ENCODE results near the gene ADAMTS8.

DNA sequence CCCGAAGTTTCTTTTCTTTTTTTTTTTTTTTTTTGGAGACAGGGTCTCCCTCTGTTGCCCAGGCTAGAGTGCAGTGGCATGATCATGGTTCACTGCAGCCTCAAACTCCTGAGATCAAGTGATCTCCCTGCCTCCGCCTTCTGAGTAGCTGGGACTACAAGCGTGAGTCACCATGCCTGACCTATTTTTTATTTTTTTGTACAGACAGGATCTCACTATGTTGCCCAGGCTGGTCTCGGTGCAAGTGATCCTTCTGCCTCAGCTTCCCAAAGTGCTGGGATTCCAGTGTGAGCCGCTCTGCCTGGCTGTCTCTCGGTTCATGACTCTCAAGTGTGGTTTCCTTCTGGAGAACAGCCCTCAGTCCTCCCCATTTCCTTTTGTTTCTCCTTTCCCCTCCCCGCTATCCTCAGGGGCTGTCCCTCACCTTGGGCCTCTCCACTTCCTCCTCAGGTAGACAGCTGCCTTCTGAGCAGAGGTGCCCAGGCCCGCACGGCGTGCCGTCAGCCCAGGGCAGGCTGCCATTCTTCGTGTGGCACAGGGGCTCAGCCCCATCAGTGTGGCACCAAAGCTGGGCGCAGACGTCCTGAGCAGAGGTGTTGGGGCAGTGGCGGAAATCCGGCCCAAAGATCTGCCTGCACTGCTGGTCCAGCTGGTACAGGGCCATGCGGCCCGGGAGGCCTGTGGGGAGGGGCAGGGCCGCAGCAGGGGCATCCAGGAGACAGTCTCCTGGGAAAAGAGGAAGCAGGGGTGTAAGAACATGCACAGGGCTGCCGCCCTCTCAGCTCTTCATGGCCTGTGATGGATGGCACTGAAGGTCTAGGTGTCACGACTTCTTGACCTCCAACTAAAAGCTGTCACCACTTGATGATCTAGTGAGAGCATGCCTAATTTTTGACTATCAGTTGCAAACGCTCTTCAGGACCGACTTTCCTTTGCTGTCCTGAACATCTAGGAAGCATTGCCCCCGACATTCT lies 14.0 kb downstream of the ADAMTS8 start:
- TF ChIP-seq TAF1 (IDR thresholded peaks at IDR 0.05; ENCODE audit: borderline replicate concordance, low read depth, low read length), result no peak
- no peak for TF ChIP-seq GABPA (IDR thresholded peaks at IDR 0.05; ENCODE audit: low read depth)
- TF ChIP-seq, protein P1, sequence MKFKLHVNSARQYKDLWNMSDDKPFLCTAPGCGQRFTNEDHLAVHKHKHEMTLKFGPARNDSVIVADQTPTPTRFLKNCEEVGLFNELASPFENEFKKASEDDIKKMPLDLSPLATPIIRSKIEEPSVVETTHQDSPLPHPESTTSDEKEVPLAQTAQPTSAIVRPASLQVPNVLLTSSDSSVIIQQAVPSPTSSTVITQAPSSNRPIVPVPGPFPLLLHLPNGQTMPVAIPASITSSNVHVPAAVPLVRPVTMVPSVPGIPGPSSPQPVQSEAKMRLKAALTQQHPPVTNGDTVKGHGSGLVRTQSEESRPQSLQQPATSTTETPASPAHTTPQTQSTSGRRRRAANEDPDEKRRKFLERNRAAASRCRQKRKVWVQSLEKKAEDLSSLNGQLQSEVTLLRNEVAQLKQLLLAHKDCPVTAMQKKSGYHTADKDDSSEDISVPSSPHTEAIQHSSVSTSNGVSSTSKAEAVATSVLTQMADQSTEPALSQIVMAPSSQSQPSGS (IDR thresholded peaks at IDR 0.05; ENCODE audit: low read length), result no peak
- TF ChIP-seq, protein P2, sequence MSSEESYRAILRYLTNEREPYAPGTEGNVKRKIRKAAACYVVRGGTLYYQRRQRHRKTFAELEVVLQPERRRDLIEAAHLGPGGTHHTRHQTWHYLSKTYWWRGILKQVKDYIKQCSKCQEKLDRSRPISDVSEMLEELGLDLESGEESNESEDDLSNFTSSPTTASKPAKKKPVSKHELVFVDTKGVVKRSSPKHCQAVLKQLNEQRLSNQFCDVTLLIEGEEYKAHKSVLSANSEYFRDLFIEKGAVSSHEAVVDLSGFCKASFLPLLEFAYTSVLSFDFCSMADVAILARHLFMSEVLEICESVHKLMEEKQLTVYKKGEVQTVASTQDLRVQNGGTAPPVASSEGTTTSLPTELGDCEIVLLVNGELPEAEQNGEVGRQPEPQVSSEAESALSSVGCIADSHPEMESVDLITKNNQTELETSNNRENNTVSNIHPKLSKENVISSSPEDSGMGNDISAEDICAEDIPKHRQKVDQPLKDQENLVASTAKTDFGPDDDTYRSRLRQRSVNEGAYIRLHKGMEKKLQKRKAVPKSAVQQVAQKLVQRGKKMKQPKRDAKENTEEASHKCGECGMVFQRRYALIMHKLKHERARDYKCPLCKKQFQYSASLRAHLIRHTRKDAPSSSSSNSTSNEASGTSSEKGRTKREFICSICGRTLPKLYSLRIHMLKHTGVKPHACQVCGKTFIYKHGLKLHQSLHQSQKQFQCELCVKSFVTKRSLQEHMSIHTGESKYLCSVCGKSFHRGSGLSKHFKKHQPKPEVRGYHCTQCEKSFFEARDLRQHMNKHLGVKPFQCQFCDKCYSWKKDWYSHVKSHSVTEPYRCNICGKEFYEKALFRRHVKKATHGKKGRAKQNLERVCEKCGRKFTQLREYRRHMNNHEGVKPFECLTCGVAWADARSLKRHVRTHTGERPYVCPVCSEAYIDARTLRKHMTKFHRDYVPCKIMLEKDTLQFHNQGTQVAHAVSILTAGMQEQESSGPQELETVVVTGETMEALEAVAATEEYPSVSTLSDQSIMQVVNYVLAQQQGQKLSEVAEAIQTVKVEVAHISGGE (CRISPR knock-in tag; IDR thresholded peaks at IDR 0.05), result no peak
- no peak for TF ChIP-seq EZH2 (IDR thresholded peaks at IDR 0.05; ENCODE audit: borderline replicate concordance, control insufficient read depth, low read depth, low read length)
- TF ChIP-seq, protein P3, sequence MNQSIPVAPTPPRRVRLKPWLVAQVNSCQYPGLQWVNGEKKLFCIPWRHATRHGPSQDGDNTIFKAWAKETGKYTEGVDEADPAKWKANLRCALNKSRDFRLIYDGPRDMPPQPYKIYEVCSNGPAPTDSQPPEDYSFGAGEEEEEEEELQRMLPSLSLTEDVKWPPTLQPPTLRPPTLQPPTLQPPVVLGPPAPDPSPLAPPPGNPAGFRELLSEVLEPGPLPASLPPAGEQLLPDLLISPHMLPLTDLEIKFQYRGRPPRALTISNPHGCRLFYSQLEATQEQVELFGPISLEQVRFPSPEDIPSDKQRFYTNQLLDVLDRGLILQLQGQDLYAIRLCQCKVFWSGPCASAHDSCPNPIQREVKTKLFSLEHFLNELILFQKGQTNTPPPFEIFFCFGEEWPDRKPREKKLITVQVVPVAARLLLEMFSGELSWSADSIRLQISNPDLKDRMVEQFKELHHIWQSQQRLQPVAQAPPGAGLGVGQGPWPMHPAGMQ (IDR thresholded peaks at IDR 0.05; ENCODE audit: borderline replicate concordance), result no peak
- TF ChIP-seq, protein P4, sequence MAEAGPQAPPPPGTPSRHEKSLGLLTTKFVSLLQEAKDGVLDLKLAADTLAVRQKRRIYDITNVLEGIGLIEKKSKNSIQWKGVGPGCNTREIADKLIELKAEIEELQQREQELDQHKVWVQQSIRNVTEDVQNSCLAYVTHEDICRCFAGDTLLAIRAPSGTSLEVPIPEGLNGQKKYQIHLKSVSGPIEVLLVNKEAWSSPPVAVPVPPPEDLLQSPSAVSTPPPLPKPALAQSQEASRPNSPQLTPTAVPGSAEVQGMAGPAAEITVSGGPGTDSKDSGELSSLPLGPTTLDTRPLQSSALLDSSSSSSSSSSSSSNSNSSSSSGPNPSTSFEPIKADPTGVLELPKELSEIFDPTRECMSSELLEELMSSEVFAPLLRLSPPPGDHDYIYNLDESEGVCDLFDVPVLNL (IDR thresholded peaks at IDR 0.05; ENCODE audit: low read depth, low read length), result no peak
- TF ChIP-seq, protein P5, sequence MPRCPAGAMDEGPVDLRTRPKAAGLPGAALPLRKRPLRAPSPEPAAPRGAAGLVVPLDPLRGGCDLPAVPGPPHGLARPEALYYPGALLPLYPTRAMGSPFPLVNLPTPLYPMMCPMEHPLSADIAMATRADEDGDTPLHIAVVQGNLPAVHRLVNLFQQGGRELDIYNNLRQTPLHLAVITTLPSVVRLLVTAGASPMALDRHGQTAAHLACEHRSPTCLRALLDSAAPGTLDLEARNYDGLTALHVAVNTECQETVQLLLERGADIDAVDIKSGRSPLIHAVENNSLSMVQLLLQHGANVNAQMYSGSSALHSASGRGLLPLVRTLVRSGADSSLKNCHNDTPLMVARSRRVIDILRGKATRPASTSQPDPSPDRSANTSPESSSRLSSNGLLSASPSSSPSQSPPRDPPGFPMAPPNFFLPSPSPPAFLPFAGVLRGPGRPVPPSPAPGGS (IDR thresholded peaks at IDR 0.05; ENCODE audit: borderline replicate concordance, insufficient read depth, low read depth, low read length, poor library complexity, severe bottlenecking), result no peak
- TF ChIP-seq, protein P6, sequence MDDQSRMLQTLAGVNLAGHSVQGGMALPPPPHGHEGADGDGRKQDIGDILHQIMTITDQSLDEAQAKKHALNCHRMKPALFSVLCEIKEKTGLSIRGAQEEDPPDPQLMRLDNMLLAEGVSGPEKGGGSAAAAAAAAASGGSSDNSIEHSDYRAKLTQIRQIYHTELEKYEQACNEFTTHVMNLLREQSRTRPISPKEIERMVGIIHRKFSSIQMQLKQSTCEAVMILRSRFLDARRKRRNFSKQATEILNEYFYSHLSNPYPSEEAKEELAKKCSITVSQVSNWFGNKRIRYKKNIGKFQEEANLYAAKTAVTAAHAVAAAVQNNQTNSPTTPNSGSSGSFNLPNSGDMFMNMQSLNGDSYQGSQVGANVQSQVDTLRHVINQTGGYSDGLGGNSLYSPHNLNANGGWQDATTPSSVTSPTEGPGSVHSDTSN (IDR thresholded peaks at IDR 0.05; ENCODE audit: insufficient replicate concordance, low read depth, low read length), result no peak
- TF ChIP-seq RAD21 (IDR thresholded peaks at IDR 0.05; ENCODE audit: insufficient read depth, low read depth, low read length), result no peak
- TF ChIP-seq HDGF (IDR thresholded peaks at IDR 0.05), result no peak
